ENCODE data around the gene CFTR.

GRCh38 chr7:117698018-117698417, 218.2 kb downstream of the CFTR start:
- no peak for TF ChIP-seq POLR2A (IDR thresholded peaks at IDR 0.05; ENCODE audit: borderline replicate concordance, extremely low read depth, insufficient read depth, insufficient read length)
- TF ChIP-seq, protein P1, sequence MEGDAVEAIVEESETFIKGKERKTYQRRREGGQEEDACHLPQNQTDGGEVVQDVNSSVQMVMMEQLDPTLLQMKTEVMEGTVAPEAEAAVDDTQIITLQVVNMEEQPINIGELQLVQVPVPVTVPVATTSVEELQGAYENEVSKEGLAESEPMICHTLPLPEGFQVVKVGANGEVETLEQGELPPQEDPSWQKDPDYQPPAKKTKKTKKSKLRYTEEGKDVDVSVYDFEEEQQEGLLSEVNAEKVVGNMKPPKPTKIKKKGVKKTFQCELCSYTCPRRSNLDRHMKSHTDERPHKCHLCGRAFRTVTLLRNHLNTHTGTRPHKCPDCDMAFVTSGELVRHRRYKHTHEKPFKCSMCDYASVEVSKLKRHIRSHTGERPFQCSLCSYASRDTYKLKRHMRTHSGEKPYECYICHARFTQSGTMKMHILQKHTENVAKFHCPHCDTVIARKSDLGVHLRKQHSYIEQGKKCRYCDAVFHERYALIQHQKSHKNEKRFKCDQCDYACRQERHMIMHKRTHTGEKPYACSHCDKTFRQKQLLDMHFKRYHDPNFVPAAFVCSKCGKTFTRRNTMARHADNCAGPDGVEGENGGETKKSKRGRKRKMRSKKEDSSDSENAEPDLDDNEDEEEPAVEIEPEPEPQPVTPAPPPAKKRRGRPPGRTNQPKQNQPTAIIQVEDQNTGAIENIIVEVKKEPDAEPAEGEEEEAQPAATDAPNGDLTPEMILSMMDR (IDR thresholded peaks at IDR 0.05 in 2 of 3, conservative IDR thresholded peaks at IDR 0.05 in 1 of 3; ENCODE audit: borderline replicate concordance in 1 of 3, insufficient read depth in 1 of 3, low read depth in 2 of 3, low read length in 2 of 3), result no peak
- TF ChIP-seq EZH2 (IDR thresholded peaks at IDR 0.05), result no peak
- TF ChIP-seq SIN3A (IDR thresholded peaks at IDR 0.05; ENCODE audit: low read depth), result no peak
- no peak for TF ChIP-seq MAX (IDR thresholded peaks at IDR 0.05)
- TF ChIP-seq CEBPB (IDR thresholded peaks at IDR 0.05; ENCODE audit: low read depth), result no peak
